HG02884 (cell line): ENCODE results near the gene MEIS2.

Source experiments
- ATAC-seq: cut with Tn5 transposase; IDR thresholded peaks from one replicate; pipeline ENCODE4 v1.9.1; 2021; ENCODE audit warnings: mild to moderate bottlenecking, moderate library complexity; ENCODE audit not compliant: unreplicated experiment

Gene MEIS2

GRCh38 chr15:37041836-37042235, 58.5 kb downstream of the MEIS2 start:
- no peak for ATAC-seq

GRCh38 chr15:37041042-37041441, 59.3 kb downstream of the MEIS2 start:
- ATAC-seq, result no peak

- ATAC-seq, result no peak
Observed at GRCh38 chr15:37040072-37040742, 60.1 kb downstream of the MEIS2 start.

GRCh38 chr15:37038716-37039106, 61.6 kb downstream of the MEIS2 start:
- no peak for ATAC-seq

- no peak for ATAC-seq
Observed at GRCh38 chr15:37037850-37038715, 62.3 kb downstream of the MEIS2 start.

GRCh38 chr15:37037071-37037655, 63.2 kb downstream of the MEIS2 start:
- ATAC-seq, result no peak

- ATAC-seq, result no peak
Observed at GRCh38 chr15:37034835-37035748, 65.3 kb downstream of the MEIS2 start.

- ATAC-seq, result no peak
Observed at GRCh38 chr15:37034392-37034791, 66.0 kb downstream of the MEIS2 start.

- no peak for ATAC-seq
Observed at GRCh38 chr15:37032091-37032775, 68.1 kb downstream of the MEIS2 start.

- no peak for ATAC-seq
Observed at GRCh38 chr15:37031198-37031597, 69.2 kb downstream of the MEIS2 start.

- no peak for ATAC-seq
Observed at GRCh38 chr15:37028625-37029296, 71.6 kb downstream of the MEIS2 start.

GRCh38 chr15:37020852-37021251, 79.5 kb downstream of the MEIS2 start:
- ATAC-seq, result no peak

- no peak for ATAC-seq
Observed at GRCh38 chr15:37019479-37020433, 80.6 kb downstream of the MEIS2 start.

GRCh38 chr15:37017031-37017625, 83.2 kb downstream of the MEIS2 start:
- no peak for ATAC-seq

- no peak for ATAC-seq
Observed at GRCh38 chr15:37016231-37016630, 84.1 kb downstream of the MEIS2 start.

GRCh38 chr15:37015451-37015850, 84.9 kb downstream of the MEIS2 start:
- no peak for ATAC-seq

- ATAC-seq, result no peak
Observed at GRCh38 chr15:37015035-37015434, 85.3 kb downstream of the MEIS2 start.

- ATAC-seq, result no peak
Observed at GRCh38 chr15:37014566-37014965, 85.8 kb downstream of the MEIS2 start.
